HG03565 (cell line): ENCODE data around the gene IQSEC2.

Experiments
- ATAC-seq: cut with Tn5 transposase; IDR thresholded peaks from one replicate; pipeline ENCODE4 v1.9.1; 2021; ENCODE audit warnings: mild to moderate bottlenecking, moderate library complexity; ENCODE audit not compliant: unreplicated experiment

Gene IQSEC2

GRCh38 chrX:53272808-53273337 lies 8.5 kb downstream of the IQSEC2 start:
- ATAC-seq: no peak

DNA sequence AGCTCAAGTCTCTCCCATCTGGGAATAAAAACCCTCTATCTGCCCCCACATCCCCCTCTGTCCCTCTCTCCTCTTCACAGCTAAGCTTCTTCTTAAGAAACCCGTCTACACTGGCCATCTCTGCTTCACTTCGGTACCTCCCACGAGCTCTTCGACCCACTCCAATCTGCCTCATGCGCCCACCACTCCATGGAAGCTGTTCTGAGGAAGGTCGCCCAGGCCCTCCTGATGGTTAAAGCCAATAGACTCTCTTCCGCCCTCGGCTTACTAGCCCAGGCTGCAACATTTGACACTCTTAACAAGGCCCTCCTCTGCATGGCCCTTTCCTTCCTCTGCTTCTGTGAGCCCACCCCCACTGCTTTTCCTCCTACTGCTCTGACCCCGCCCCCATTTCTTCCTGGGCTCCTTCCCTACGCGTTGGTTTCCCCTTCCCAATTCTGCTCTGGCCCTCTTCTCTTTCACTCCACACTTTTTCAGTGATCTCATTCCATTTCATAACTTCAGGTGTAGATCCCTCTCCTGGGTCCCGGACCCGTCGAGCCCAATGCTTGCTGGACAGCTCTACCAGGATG lies 11.8 kb downstream of the IQSEC2 start:
- no peak for ATAC-seq

DNA sequence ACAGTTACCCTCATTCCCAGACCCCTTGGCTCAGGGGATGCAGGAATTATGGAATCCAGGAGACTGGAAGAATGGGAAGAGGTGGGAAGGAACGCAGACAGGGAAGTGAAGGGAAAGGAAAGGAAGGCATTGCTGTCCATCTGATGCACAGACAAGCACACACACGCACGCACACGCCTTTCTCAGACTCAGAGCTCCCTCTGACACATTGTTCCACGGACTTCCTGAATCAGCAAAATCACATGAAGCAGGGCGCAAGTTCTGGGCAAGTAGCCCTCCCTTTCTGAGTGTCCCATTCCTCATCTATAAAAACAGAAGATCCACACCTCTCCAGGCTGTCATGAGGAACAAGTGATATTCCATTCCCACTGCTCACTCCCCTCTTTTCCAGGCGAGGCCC lies 13.2 kb downstream of the IQSEC2 start:
- no peak for ATAC-seq

GRCh38 chrX:53266914-53267313 lies 14.5 kb downstream of the IQSEC2 start:
- ATAC-seq: no peak

- ATAC-seq: no peak
These were observed 15.4 kb downstream of the IQSEC2 start for GRCh38 chrX:53265771-53266574.

GRCh38 chrX:53263597-53264094 lies 17.7 kb downstream of the IQSEC2 start:
- no peak for ATAC-seq

DNA sequence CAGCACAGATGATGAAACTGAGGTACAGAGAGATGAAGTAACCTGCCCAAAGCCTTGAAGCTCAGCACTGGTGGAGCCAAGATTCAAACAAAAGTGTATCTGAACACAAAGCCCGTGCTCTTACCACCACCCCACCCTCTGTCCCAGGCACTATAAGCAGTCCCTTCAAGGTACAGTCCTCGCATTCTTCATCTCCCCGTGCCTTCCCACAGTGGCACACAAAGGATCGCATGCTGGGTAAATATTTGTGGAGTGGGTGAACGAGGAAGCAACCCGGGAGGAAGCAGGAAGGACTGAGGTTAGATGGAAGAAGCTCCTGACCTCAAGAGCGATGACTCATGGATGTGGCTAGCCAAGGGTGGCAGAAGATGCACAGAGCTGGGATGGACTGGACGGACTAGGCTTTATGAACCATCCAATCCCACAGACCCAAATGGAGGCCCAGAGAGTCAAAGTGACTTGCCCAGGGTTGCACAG lies 18.4 kb downstream of the IQSEC2 start:
- no peak for ATAC-seq

- ATAC-seq: no peak
These were observed 19.0 kb downstream of the IQSEC2 start for GRCh38 chrX:53262189-53262917.

GRCh38 chrX:53261355-53261972 lies 19.9 kb downstream of the IQSEC2 start:
- ATAC-seq: no peak

- ATAC-seq: no peak
These were observed 20.5 kb downstream of the IQSEC2 start for GRCh38 chrX:53260836-53261235.

- no peak for ATAC-seq
These were observed 23.5 kb downstream of the IQSEC2 start for GRCh38 chrX:53257670-53258423.

DNA sequence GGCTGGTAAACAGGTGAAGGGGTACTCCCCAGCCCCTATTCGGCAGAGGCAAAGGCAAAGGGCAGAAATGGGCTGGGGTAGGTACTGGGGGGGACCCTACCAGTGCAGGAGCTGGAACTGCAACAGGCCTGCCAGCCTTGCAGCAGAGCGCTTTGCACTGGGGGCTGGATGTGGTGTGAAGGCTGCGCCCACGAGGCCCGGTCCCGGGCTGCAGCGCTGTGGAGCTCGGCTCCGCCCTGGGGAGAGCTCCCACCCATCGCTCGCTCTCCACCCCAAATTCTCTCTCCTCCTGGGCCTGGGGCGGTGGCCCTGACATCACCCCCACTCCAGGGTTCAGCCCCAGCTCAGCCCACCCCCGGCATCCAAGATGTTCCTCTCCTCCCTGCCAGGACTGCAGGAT lies 24.2 kb downstream of the IQSEC2 start:
- no peak for ATAC-seq

- ATAC-seq: no peak
These were observed 24.8 kb downstream of the IQSEC2 start for GRCh38 chrX:53256446-53257041.

DNA sequence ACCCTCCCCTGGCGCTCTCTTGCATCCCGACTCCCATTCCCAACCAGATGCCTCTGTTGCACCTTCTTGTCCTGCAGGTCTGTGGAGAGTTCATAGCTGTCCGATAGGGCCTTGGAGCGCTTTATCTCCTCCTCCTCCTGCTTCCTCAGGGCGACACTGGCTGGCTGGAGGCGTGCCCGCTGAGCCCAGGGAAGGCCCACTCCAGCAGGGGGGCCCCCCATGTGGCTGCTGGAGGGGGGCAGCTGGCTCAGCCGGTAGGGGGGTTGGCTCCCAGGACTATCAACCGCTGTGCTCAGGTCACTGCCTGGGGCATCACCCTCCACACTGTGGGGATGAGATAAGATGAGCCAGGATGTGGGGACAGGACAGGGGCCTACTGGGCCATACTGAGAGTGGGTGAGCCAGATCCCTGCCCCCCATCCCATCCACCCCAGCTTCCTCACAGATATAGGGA lies 25.6 kb downstream of the IQSEC2 start:
- ATAC-seq: no peak

- ATAC-seq: no peak
These were observed 26.6 kb downstream of the IQSEC2 start for GRCh38 chrX:53254570-53255461.

GRCh38 chrX:53253293-53254020 lies 27.9 kb downstream of the IQSEC2 start:
- ATAC-seq: no peak

DNA sequence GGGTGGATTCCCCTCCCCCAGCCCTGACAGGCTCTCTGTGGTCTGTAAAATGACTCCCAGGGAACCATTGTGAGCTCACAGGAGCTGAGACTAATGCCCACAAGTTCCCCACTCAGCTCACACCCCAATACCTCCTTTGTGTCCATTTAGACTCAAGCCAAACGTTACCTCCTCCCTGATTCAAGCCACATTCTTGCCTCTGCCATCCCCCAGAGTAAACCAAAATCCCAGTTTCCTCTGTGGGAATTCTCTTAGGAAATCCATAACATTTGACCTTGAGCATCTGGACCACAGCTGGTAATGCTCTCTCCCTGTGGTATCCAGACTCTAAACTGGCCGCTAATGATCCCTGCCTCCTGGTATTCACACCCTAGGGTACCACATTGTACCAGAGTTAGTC lies 30.1 kb downstream of the IQSEC2 start:
- ATAC-seq: no peak

- no peak for ATAC-seq
These were observed 30.8 kb downstream of the IQSEC2 start for GRCh38 chrX:53250556-53250955.
